Fibroblast of lung (primary cell): Measurements from ENCODE around the gene CEMIP.

Experiments used
- CTCF ChIP-seq, 2 donors: IDR thresholded peaks in 1 of 2; conservative IDR thresholded peaks in 1 of 2; 1 replicate in 1 of 2; 2 replicates in 1 of 2; pipeline ENCODE4 v1.5.1; 2011 to 2012; ENCODE audit warnings: low read length in 2 of 2, control low read depth in 1 of 2, inconsistent platforms in 1 of 2, low read depth in 1 of 2, mild to moderate bottlenecking in 1 of 2
- EZH2 ChIP-seq: IDR thresholded peaks from 2 replicates; pipeline ENCODE4 v1.5.1; 2012; ENCODE audit warnings: low read length, control low read depth, mild to moderate bottlenecking; ENCODE audit errors: missing control alignments

- TF ChIP-seq CTCF (conservative IDR thresholded peaks at IDR 0.05 in 1 of 2, IDR thresholded peaks at IDR 0.05 in 1 of 2; ENCODE audit: low read depth in 1 of 2, low read length in 2 of 2) (no peak), EZH2 (no peak)
Observed at GRCh38 chr15:80972276-80972675, 193.1 kb downstream of the CEMIP start.
